Mesendoderm (in vitro differentiated cells): ENCODE results near the gene IFT81.
"Not testable (repeated sequence)": the region's sequence is repeated elsewhere in the genome, so short reads cannot be mapped to it uniquely, and the experiment has no call there.

ENCODE experiments used
- DNase-seq: peaks from one replicate; pipeline ENCODE4 v3.0.0; 2013
- H2AK5ac ChIP-seq: 2 replicates; pipeline ENCODE4 v1.6.1; 2013; ENCODE audit warnings: low read length, inconsistent platforms
- H2BK120ac ChIP-seq: 2 replicates; pipeline ENCODE4 v1.6.1; 2013; ENCODE audit warnings: low read depth, mild to moderate bottlenecking, low read length, moderate library complexity, mixed read lengths
- H2BK15ac ChIP-seq: replicated peaks from 2 replicates; pipeline ENCODE4 v1.6.1; 2013; ENCODE audit warnings: low read depth, mild to moderate bottlenecking, moderate library complexity
- H2BK5ac ChIP-seq: 2 replicates; pipeline ENCODE4 v1.6.1; 2013; ENCODE audit warnings: low read length, inconsistent platforms
- H3K18ac ChIP-seq: 2 replicates; pipeline ENCODE4 v1.6.1; 2013; ENCODE audit warnings: mild to moderate bottlenecking, low read length, mixed read lengths
- H3K23ac ChIP-seq: one replicate; pipeline ENCODE4 v1.6.1; 2013; ENCODE audit warnings: low read length
- H3K27ac ChIP-seq: 2 replicates; pipeline ENCODE4 v1.5.1; 2013; ENCODE audit warnings: low read depth, mild to moderate bottlenecking, inconsistent platforms, low read length, moderate library complexity
- H3K27me3 ChIP-seq: 2 replicates; pipeline ENCODE4 v1.6.1; 2013; ENCODE audit warnings: low read length, control low read depth, mild to moderate bottlenecking, inconsistent platforms; ENCODE audit not compliant: insufficient read depth, poor library complexity
- H3K36me3 ChIP-seq: 2 replicates; pipeline ENCODE4 v1.6.1; 2013; ENCODE audit warnings: low read length, inconsistent platforms; ENCODE audit not compliant: control insufficient read depth, insufficient read depth
- H3K4ac ChIP-seq: one replicate; pipeline ENCODE4 v1.6.1; 2013; ENCODE audit warnings: low read depth, mild to moderate bottlenecking, low read length, moderate library complexity
- H3K4me1 ChIP-seq: 2 replicates; pipeline ENCODE4 v1.6.1; 2013; ENCODE audit warnings: low read depth, low read length, inconsistent platforms; ENCODE audit not compliant: control insufficient read depth
- H3K4me2 ChIP-seq: 2 replicates; pipeline ENCODE4 v1.6.1; 2013; ENCODE audit warnings: low read length
- H3K4me3 ChIP-seq: 2 replicates; pipeline ENCODE4 v1.5.1; 2013; ENCODE audit warnings: mild to moderate bottlenecking, low read length
- H3K56ac ChIP-seq: one replicate; pipeline ENCODE4 v1.6.1; 2013; ENCODE audit warnings: low read length
- H3K79me1 ChIP-seq: 2 replicates; pipeline ENCODE4 v1.6.1; 2013; ENCODE audit warnings: low read length, inconsistent platforms
- H3K79me2 ChIP-seq: 2 replicates; pipeline ENCODE4 v1.6.1; 2013; ENCODE audit warnings: mild to moderate bottlenecking, low read length; ENCODE audit not compliant: control insufficient read depth, insufficient read depth
- H3K9ac ChIP-seq: 2 replicates; pipeline ENCODE4 v1.6.1; 2013; ENCODE audit warnings: low read length, inconsistent platforms
- H4K5ac ChIP-seq: one replicate; pipeline ENCODE4 v1.6.1; 2013; ENCODE audit warnings: low read length
- H4K8ac ChIP-seq: one replicate; pipeline ENCODE4 v1.6.1; 2013; ENCODE audit warnings: low read depth, mild to moderate bottlenecking, control low read depth, low read length, moderate library complexity
- WGBS: extraction: QIAGEN DNeasy Blood & Tissue Kit; methylation state at CpG from one replicate; pipeline ENCODE4 v1.1.7; 2013; ENCODE audit warnings: low lambda C conversion rate, missing lambda C conversion rate; ENCODE audit not compliant: insufficient coverage; ENCODE audit errors: extremely low coverage; 5-methylcytosine and 5-hydroxymethylcytosine counted together

Gene IFT81

DNA sequence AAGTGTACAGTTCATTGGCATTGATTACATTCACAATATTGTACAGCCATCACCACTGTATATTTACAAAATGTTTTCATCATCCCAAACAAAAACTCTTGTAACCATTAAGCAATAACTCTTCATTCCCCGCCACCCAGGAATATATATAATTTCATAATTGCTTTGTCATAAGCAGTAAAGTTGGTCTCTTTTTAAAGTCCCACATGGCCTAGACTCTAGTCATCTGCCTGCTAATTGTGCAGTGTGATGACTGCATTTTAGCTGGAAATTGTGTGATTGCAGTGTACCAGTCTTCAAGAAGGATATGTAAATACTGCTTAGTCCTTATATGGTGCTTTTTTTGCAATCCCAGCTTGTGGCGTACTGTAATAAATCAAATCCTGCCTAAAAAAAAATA is 81.8 kb downstream of the IFT81 start:
- no peaks in the 10 kb centered on the region for H3K4me1 ChIP-seq
- no peaks in the 10 kb centered on the region for H3K27me3 ChIP-seq
- no peak overlapping the region for H2BK120ac ChIP-seq
- no peak overlapping the region for H3K27ac ChIP-seq
- no peak overlapping the region for H2BK5ac ChIP-seq
- no peaks in the 10 kb centered on the region for H3K79me1 ChIP-seq
- H3K4me2 ChIP-seq: no peak overlapping the region
- no peak overlapping the region for H3K18ac ChIP-seq
- H3K4me3 ChIP-seq: no peak overlapping the region
- H3K36me3 ChIP-seq: no peaks in the 10 kb centered on the region
- no peaks in the 10 kb centered on the region for H3K79me2 ChIP-seq
- no peak overlapping the region for H3K4ac ChIP-seq
- H4K8ac ChIP-seq: no peak overlapping the region
- DNase-seq: no peak
- no peak overlapping the region for H2BK15ac ChIP-seq
- no peak overlapping the region for H4K5ac ChIP-seq
- H3K9ac ChIP-seq: no peak overlapping the region
- no peak overlapping the region for H2AK5ac ChIP-seq
- H3K56ac ChIP-seq: no peak overlapping the region
- no CpG with 5 or more reads among the region's 2 CpGs for WGBS
- H3K23ac ChIP-seq: no peak overlapping the region

DNA sequence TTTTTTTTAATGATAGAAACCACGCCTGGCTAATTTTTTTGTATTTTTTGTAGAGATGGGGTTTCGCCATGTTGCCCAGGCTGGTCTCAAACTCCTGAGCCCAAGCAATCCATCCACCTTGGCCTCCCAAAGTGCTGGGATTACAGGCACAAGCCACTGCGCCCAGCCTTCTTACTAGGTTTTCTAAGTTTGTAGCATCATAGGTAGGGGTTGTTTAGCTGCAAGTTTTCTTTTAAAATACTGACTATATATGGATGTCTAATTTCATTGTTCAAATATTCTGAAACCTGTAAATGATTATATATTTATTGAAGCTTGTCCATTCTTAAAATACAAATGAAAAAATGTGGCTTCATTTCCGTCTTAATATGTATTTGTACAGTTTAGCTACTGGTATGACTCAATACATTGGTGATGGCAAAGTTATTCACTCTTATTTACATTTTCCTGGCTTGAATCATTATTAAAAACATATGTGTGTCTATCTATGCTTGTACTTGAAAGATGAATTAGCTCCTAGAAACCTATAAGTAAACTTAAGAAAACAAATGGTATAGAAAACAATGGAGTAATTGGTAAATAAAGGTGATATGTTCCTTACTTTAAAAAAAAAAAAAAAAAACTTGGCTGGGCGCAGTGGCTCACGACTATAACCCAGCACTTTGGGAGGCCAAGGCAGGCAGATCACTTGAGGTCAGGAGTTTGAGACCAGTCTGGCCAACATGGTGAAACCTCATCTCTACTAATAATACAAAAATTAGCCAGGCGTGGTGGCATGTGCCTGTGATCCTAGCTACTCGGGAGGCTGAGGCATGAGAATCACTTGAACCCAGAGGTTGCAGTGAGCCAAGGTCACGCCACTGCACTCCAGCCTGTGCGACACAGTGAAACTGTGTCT is 87.7 kb downstream of the IFT81 start:
- no CpG with 5 or more reads among the region's 10 CpGs for WGBS
- not testable (repeated sequence) for H3K79me1 ChIP-seq

DNA sequence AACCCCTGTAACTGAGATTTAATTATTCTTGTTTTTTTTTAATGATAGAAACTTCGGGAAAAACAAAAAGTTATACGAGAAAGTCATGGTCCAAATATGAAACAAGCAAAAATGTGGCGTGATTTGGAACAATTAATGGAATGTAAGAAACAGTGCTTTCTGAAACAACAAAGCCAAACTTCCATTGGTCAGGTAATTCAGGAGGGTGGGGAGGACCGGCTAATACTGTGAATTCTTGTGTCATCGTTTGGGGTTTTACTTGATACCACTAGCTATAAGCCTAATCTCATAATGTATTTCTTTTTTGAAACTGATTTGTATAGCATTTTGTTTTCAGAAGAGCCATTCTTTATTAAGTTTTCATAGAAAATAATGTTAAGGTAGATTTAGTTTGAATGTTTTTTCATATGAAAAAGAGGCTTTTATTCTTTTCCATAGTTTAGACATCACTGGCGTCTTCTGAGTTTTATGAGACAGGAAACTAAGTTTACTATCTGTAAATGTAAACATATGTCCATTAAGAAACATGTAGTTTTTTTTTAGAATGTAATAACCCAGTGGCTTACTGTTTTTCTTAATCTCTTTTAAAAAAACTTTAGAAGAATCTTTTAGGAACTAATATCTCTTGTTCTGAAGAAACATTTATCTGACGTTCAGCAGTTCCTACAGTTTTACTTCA is 94.0 kb downstream of the IFT81 start:
- Histone ChIP-seq H3K4me1 (no peaks in the 10 kb centered on the region), H3K4ac (no peak overlapping the region), H3K56ac (no peak overlapping the region), H3K27ac (no peak overlapping the region), H3K27me3 (no peaks in the 10 kb centered on the region), H3K36me3 (no peaks in the 10 kb centered on the region), H4K5ac (no peak overlapping the region), H3K4me3 (no peak overlapping the region), H3K79me1 (no peaks in the 10 kb centered on the region), H2AK5ac (no peak overlapping the region), H2BK5ac (no peak overlapping the region), H3K4me2 (no peak overlapping the region), H3K9ac (no peak overlapping the region), H4K8ac (no peak overlapping the region), H3K18ac (no peak overlapping the region), H3K23ac (no peak overlapping the region), H3K79me2 (no peaks in the 10 kb centered on the region), H2BK15ac (no peak overlapping the region), H2BK120ac (no peak overlapping the region)
- no CpG with 5 or more reads among the region's 7 CpGs for WGBS
- no peak for DNase-seq

More for the DNA sequence above, 87.7 kb downstream of the IFT81 start:
- H3K4me2 ChIP-seq, H3K18ac ChIP-seq, H3K23ac ChIP-seq, H2BK120ac ChIP-seq, DNase-seq, H3K4me3 ChIP-seq, H2AK5ac ChIP-seq, H2BK5ac ChIP-seq, H3K36me3 ChIP-seq, H3K27me3 ChIP-seq, H3K9ac ChIP-seq, H4K8ac ChIP-seq, H3K27ac ChIP-seq, H3K79me2 ChIP-seq, H4K5ac ChIP-seq, H3K56ac ChIP-seq, H2BK15ac ChIP-seq, H3K4ac ChIP-seq, H3K4me1 ChIP-seq: not testable (repeated sequence)

DNA sequence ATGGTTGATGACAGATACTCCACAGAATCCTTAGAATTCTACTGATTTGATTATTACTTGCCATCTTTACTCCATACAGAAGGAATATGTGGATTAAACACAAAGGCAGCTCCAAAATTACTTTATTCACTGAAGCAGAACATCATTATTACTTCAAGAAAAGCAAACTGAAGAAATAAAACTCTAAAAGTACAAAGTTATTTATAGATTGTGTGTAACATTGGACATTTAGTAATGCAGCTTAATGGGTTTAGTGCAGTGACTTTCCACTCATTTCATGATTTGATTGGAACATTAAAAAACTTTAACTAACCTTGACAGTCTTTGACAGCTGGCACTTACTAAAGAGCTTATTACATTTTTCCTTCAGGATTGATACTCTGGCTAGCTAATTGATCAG is 97.9 kb downstream of the IFT81 start:
- Histone ChIP-seq H4K8ac (no peak overlapping the region), H2BK120ac (no peak overlapping the region), H3K36me3 (no peaks in the 10 kb centered on the region), H3K4ac (no peak overlapping the region), H3K27me3 (no peaks in the 10 kb centered on the region), H3K56ac (no peak overlapping the region), H3K9ac (no peak overlapping the region), H3K79me1 (no peaks in the 10 kb centered on the region), H3K4me1 (no peaks in the 10 kb centered on the region), H3K79me2 (no peaks in the 10 kb centered on the region), H2AK5ac (no peak overlapping the region), H2BK5ac (no peak overlapping the region), H4K5ac (no peak overlapping the region), H3K4me2 (no peak overlapping the region), H3K23ac (no peak overlapping the region), H3K18ac (no peak overlapping the region), H3K27ac (no peak overlapping the region), H3K4me3 (no peak overlapping the region), H2BK15ac (no peak overlapping the region)
- no peak for DNase-seq

DNA sequence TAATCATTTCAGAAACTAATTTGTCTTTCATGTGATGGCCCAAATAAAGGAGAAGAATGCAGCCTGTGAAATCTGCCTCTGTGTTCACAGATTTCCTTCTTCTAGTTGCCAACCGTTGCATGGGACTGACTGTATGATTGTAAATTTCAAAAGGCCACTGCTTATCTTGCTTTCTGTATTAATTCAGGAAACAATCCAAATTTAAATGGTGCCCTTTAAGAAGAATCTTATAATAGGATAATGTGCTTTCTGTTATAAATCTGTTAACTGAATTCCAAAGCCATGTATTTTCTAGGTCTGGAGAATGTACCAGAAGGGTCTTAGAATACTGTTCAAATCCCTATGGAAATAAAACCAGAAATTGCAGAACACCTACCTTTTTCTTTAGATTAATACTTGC is 98.3 kb downstream of the IFT81 start:
- H4K5ac ChIP-seq: no peak overlapping the region
- WGBS: no CpG with 5 or more reads among the region's 1 CpG

More for the DNA sequence above, 98.3 kb downstream of the IFT81 start:
- H3K27ac ChIP-seq: no peak overlapping the region
- H3K79me1 ChIP-seq: no peaks in the 10 kb centered on the region
- H3K27me3 ChIP-seq: no peaks in the 10 kb centered on the region
- no peak overlapping the region for H3K23ac ChIP-seq
- no peak overlapping the region for H2BK120ac ChIP-seq
- DNase-seq: no peak
- H3K79me2 ChIP-seq: no peaks in the 10 kb centered on the region
- H3K18ac ChIP-seq: no peak overlapping the region
- no peak overlapping the region for H2AK5ac ChIP-seq
- H2BK5ac ChIP-seq: no peak overlapping the region
- no peaks in the 10 kb centered on the region for H3K4me1 ChIP-seq
- no peak overlapping the region for H3K4me3 ChIP-seq
- H4K8ac ChIP-seq: no peak overlapping the region
- no peak overlapping the region for H3K9ac ChIP-seq
- H3K4me2 ChIP-seq: no peak overlapping the region
- no peak overlapping the region for H3K4ac ChIP-seq
- H3K36me3 ChIP-seq: no peaks in the 10 kb centered on the region
- no peak overlapping the region for H3K56ac ChIP-seq
- no peak overlapping the region for H2BK15ac ChIP-seq
